Right lobe of liver (tissue), 4 donors: Measurements from ENCODE around the gene PLEKHG4B.
"Not testable (repeated sequence)": the region's sequence is repeated elsewhere in the genome, so short reads cannot be mapped to it uniquely, and the experiment has no call there.

Source experiments
- CTCF ChIP-seq, 4 donors: fragments of 200-600 bp in 3 of 4; fragments of 450-650 bp in 1 of 4; IDR thresholded peaks; one replicate each; pipeline versions ENCODE4 v1.5.1 to v1.8.0; 2016 to 2022; ENCODE audit warnings: antibody characterized with exemption in 4 of 4, mild to moderate bottlenecking in 2 of 4
- POLR2A ChIP-seq: fragments of 450-650 bp; IDR thresholded peaks from one replicate; pipeline ENCODE4 v1.6.1; 2017; ENCODE audit warnings: antibody characterized with exemption, mild to moderate bottlenecking
- donor health status: DM: no; HTN: no; CAD: no.
- donor health status: DM: no; HTN: no; CAD: no.
- donor health status: DM: no; HTN: yes; CAD: no.

GRCh38 chr5:164783-165182, 72.8 kb downstream of the PLEKHG4B start:
- not testable (repeated sequence) for TF ChIP-seq CTCF (IDR thresholded peaks at IDR 0.05); POLR2A
